ENCODE measurements around the gene HOXA3.

Gene HOXA3

GRCh38 chr7:27108390-27109127, 43.8 kb downstream of the HOXA3 start:
- H3K4me3 ChIP-seq (ENCODE audit: low read depth, low read length), result peak overlapping the region; percentile 59
- TF ChIP-seq CTCF (IDR thresholded peaks at IDR 0.05; ENCODE audit: low read depth, low read length), result no peak

- TF ChIP-seq CTCF (IDR thresholded peaks at IDR 0.05; ENCODE audit: low read depth, low read length), result no peak
Measured at GRCh38 chr7:27107391-27108381, 44.7 kb downstream of the HOXA3 start.

GRCh38 chr7:27106901-27107240, 45.5 kb downstream of the HOXA3 start:
- TF ChIP-seq CTCF (IDR thresholded peaks at IDR 0.05; ENCODE audit: low read depth, low read length), result no peak
- peak overlapping the region; percentile 59 for H3K4me3 ChIP-seq (ENCODE audit: low read depth, low read length)

More at GRCh38 chr7:27107391-27108381, 44.7 kb downstream of the HOXA3 start:
- H3K4me3 ChIP-seq (ENCODE audit: low read depth, low read length), result peak overlapping the region; percentile 59

DNA sequence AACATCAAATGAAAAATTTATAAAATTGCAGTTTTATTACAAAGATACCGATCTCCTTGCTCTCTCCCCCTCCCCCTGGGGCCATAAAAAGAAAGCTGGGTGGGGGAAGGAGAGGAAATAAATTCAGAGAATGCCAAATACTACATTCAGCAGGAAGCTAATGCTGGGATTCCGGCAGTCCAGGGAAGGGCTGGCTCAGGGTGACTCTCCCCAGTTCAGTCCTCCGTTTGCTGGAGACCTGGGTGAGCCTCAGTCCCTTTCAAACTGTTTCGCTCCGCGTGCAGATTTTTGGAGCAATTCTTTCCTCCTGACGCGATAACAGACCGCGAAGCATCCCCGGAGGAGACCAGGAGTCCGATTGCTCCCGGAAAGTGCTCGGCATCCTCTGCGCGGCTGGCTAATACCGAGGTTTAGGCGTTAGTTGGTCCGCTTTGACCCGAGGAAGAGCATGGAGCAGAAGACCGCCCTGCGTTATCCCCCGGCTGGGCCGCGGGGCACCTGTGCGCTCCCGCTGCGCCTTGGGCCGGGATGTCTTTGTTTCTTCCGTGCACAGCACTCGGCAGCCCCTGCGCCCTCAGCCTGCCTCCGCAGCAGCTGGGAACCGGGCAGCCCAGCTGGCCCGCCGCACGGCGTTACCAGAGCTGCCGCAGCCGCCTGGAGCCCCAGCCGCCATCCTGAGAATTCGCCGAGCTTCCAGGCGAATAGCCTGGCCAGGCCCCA, 46.0 kb downstream of the HOXA3 start:
- H3K4me3 ChIP-seq (ENCODE audit: low read depth, low read length), result peak overlapping the region; percentile 59
- no peak for TF ChIP-seq CTCF (IDR thresholded peaks at IDR 0.05; ENCODE audit: low read depth, low read length)

GRCh38 chr7:27105301-27106031, 46.9 kb downstream of the HOXA3 start:
- peak overlapping the region; percentile 59 for H3K4me3 ChIP-seq (ENCODE audit: low read depth, low read length)
- TF ChIP-seq CTCF (IDR thresholded peaks at IDR 0.05; ENCODE audit: low read depth, low read length), result no peak

GRCh38 chr7:27104341-27105058, 47.9 kb downstream of the HOXA3 start:
- H3K4me3 ChIP-seq (ENCODE audit: low read depth, low read length), result peak overlapping the region; percentile 1; the same call in 1 of the 2 replicates
- no peak for TF ChIP-seq CTCF (IDR thresholded peaks at IDR 0.05; ENCODE audit: low read depth, low read length)

All from WI38 (cell line).